ENCODE data around the gene NME3. TPM values are rescaled to one million over a fixed set of nuclear protein-coding genes. Genes with fewer than 3 reads are reported as not detected.

The NME3 gene
- total and polyA plus RNA-seq, 2 of the 4 experiments (the other 2 are of a cell fraction) = 12.7 to 41.2 TPM

DNA sequence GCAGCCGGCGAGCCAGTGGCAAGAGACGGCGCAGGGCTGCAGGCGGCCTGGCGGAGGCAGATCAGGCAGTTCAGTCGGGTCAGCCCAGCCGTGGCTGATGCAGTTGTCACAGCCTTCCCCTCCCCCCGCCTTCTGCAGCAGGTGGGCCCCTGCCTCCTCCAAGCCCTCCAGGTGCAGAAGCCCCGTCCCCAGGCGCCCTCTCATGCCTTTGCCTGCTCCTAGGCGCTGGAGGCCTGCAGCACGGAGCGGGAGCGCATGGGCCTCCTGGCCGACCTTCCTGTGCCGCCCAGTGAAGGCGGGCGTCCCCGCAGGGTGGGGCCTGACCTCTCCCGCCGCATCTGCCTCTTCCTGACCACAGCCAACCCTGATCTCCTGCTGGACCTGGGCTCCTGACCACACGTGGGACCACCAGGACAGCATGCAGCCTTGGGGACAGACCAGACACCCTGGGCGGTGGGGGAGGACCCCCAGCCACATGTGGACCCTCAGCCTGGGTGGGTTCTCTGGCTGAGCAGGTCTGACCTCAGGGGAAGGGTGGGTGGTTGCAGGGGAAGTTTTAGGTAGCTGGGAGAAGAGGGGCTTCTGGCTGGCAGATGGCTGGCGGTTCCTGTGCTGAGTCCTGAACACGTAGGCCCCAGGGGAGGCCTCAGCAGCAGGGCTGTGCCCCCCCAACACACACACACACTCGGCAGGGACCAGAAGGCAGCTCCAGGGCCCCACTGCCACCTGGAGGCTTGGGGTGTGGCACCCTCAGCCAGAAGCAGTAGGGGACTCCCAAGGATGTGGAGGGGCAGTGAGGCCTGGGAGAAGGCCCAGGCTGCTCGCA lies 4.7 kb upstream of the NME3 start:
- Histone ChIP-seq H3K4me3 (ENCODE audit: insufficient read depth, low read depth, low read length) (no peak overlapping the region), H4K20me1 (ENCODE audit: insufficient read depth, low read length) (peaks cover 21% of the 10 kb centered on the region), H3K4me2 (ENCODE audit: low read depth, low read length) (no peak overlapping the region), H3K56ac (ENCODE audit: extremely low read depth, insufficient read depth, low read length) (no peak overlapping the region), H2BK120ac (ENCODE audit: low read depth, low read length) (no peak overlapping the region), H3K14ac (replicated peaks; ENCODE audit: low read depth, low read length) (no peak overlapping the region), H2BK15ac (ENCODE audit: low read depth, low read length) (no peak overlapping the region), H2BK20ac (ENCODE audit: low read depth, low read length) (no peak overlapping the region), H3K27me3 (ENCODE audit: control insufficient read depth, insufficient read depth, low read length) (no peaks in the 10 kb centered on the region), H3K9ac (ENCODE audit: low read depth, low read length) (no peak overlapping the region), H3K9me3 (ENCODE audit: control insufficient read depth, insufficient read depth, low read length) (no peaks in the 10 kb centered on the region), H3K18ac (ENCODE audit: low read depth, low read length) (no peak overlapping the region), H3K23ac (ENCODE audit: low read depth, low read length) (no peak overlapping the region), H2AFZ (replicated peaks; ENCODE audit: low read length, poor library complexity) (peak overlapping the region; percentile 49), H3K27ac (ENCODE audit: insufficient read depth, low read length) (no peak overlapping the region), H2AK5ac (ENCODE audit: low read depth, low read length) (no peak overlapping the region), H3K4ac (ENCODE audit: low read depth, low read length) (no peak overlapping the region), H3K79me1 (ENCODE audit: low read depth in 1 of 2, low read length in 2 of 2) (peaks cover 17 to 61% of the 10 kb centered on the region in 2 experiments), H4K91ac (ENCODE audit: insufficient read depth, low read depth, low read length) (no peak overlapping the region), H4K5ac (ENCODE audit: low read depth, low read length) (no peak overlapping the region), H4K8ac (ENCODE audit: low read depth in 2 of 2, low read length in 2 of 2) (no peak overlapping the region), H2AK9ac (replicated peaks; ENCODE audit: low read depth, low read length, poor library complexity) (no peak overlapping the region), H3K4me1 (ENCODE audit: control insufficient read depth, insufficient read depth, low read length) (peaks cover 14% of the 10 kb centered on the region), H3K9me1 (ENCODE audit: insufficient read depth, low read length) (peaks cover 5% of the 10 kb centered on the region; the same call in 1 of the 2 replicates), H3K36me3 (ENCODE audit: control insufficient read depth, insufficient read depth, low read length) (peaks cover 33% of the 10 kb centered on the region), H2BK5ac (ENCODE audit: low read depth, low read length, poor library complexity, severe bottlenecking) (no peak overlapping the region)
- 82% methylated on average over 6 of the region's 28 CpGs; no CpG with 5 or more reads in 1 of the 2 experiments for WGBS, 2 experiments (ENCODE audit: extremely low coverage in 2 of 2, insufficient read length in 1 of 2)
- BruUV-seq (replicated peaks) = no TSS peak
- DNase-seq (no peak), ATAC-seq (ENCODE audit: low read depth) (no peak)
- CTCF ChIA-PET = no interaction called here
- in situ Hi-C loops (cut with MboI; ENCODE audit: low sequenced_read_pairs) (no loop called here), intact Hi-C loops (cut with micrococcal nuclease) (no loop called here), dilution Hi-C loops (cut with HindIII; ENCODE audit: low sequenced_read_pairs, unreplicated experiment) (no loop called here)
- TF ChIP-seq CHD1 (IDR thresholded peaks at IDR 0.05; ENCODE audit: low read depth, low read length) = no peak
- POLR2A ChIA-PET (ENCODE audit: unreplicated experiment) = no interaction called here
